Hippocampal formation (tissue), 2 donors: ENCODE measurements around the gene ENGASE.
"Not testable (repeated sequence)": the region's sequence is repeated elsewhere in the genome, so short reads cannot be mapped to it uniquely, and the experiment has no call there.

Experiments used
- DNase-seq, 2 donors: peaks; one replicate each; lab custom pipeline; 2025; lab: John Stamatoyannopoulos, UW

ENGASE gene, protein sequence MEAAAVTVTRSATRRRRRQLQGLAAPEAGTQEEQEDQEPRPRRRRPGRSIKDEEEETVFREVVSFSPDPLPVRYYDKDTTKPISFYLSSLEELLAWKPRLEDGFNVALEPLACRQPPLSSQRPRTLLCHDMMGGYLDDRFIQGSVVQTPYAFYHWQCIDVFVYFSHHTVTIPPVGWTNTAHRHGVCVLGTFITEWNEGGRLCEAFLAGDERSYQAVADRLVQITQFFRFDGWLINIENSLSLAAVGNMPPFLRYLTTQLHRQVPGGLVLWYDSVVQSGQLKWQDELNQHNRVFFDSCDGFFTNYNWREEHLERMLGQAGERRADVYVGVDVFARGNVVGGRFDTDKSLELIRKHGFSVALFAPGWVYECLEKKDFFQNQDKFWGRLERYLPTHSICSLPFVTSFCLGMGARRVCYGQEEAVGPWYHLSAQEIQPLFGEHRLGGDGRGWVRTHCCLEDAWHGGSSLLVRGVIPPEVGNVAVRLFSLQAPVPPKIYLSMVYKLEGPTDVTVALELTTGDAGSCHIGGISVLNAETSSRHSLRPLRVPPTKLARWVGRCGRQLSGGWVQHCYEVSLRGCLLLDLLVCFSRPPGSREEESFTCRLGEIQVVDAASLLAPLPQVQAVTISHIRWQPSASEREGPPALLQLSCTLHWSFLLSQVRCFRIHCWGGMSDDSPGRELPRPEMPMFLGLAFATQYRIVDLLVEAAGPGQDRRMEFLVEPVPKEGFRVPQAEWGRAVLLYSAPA

DNA sequence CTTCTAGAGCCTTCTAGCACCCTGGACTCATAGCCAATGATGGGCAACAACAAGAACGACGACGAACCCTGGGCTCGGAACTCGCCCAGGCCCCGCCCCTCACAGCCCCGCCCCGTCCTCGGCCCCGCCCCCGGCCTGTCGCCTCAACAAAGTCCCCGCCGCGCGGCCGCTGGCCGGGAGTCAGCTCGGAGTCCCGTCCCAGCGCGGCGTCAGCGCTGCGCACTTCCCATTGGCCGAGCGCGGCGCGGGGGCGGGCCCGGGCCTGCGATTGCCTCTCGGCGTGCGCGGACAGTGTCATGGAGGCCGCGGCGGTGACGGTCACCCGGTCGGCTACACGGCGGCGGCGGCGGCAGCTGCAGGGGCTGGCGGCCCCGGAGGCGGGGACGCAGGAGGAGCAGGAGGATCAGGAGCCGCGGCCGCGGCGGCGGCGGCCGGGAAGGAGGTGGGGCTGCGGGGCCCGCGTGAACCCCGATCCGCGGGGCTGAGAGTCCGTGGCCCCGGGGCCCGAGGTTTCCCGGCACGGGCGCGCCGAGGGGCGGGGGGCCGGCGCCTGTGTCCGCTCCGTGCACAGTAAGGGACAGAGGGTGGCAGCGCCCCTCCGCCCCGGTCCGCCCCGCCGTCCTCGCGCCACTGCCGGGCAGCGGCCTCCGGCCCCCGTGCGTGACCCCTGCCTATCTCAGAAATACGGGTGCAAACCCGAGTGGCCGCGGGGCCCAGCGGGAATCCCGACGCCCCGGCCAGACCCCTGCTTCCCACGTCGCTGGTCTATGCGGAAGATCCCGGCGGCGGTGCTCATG, at the start of gene ENGASE:
ENGASE (plus strand) TSS at position 176 of the 797 bp plus-strand sequence; CDS start at position 297, 121 bp downstream.
- DNase-seq: peak; percentile 91 to 94

DNA sequence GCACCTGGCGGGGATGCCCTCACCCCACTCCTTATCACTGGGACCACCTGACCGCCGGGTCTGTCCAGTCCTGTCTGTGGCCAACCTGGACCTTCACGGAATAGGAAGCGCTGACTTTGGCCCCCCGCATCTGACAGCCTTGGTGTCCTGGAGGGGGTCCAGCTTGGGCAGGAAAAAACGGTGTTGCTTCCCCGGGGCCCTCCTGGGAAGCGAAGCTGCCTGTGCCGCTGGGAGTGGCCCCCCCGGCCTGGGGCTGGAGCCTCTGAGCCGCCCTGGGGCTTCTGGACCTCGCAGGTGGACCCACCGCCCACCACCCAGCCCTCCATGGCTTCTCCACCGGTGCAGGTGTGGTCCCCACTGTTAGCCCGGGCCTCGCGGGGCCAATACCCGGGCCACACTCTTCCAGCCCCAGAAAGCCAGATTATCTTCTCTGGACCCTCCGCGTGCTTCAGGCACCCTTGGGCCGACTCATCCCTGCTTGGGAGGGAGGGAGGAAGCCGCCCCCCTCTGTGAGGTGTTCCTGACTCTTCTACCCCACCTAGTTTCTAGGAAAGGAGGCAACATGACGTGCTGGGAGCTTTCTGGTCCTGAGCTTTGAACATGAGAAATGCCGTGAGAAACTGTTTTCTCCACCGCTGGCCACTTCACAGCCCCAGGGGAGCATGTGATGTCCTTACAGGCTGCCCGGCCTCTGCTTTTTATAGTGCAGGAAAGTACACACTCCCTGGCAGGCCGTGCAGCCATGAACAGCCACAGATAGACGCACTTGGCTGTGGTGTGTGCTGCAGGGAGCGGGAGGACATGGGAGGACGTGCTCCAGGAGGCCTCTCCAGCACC, 49.5 kb upstream of the ENGASE start:
- DNase-seq: no peak

DNA sequence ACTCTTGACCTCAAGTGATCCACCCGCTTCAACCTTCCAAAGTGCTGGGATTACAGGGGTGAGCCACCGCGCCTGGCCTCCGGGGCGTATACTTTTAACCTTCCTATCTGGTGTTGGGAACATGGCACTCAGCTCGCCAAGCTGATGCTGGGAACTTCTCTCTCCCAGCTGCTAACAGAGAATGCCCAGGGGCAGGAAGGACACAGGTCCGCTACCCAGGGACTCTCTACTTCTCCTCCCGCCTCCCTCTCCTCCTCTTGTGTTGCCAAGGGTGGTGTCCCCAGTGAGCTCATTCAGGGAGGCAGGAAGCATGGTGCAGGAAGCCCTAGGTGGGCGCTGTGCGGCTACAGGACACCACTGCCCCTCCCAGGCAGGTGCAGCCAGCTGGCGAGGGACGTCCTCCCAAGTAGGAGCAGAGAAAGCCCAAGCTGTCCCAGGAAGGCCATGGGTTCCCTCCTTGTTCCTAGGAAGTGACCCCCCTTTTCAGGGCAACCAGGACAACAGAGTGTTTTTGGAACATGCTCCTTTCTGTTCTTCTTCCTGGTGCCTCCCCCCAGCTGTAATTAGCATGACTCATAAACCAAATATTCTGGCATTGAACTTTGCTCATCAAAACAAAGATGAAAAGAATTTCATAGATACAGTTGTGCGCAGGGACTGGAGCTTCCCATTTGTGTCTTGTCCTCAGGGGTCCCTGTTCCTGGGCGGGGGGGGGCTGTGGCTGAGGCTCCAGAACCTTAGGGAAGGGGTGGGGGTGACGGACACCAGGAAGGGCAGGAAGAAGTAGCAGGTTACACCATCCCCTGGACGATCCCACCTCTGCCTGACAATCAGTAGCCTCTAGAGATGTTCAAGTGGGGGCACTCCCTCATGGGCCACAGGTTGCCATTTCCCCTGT, 48.0 kb upstream of the ENGASE start:
- DNase-seq: no peak

DNA sequence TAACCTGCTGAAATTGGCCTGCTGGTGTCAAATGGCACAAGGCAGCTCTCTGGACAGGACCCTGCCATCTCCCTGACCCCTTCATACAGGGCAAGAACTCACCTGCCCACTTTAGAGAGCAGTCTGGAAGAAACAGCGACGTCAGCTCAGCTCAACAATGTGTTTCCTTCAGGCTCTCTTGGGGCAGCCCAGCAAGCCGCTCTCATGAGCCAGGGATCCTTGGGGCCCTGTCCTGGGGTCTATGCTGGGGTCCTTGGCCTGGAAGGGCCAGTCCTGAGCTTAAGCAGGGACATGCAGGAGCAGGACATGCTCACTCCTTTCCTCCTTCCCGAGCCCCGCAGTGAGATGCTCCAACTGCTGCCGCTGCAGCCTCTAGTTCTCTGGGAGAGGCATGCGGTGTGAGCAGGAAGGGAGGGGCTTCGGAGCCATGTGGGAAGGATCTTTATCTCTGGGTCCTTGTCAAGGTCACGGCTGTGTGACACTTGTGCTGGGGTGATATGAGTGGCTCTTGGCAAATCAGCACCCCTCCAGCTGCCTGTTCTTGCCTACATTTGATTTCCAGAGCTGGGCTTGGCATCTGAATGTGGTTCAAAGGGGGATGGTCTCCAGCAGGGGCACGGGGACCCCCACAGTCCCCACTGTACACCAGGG, 47.2 kb upstream of the ENGASE start:
- DNase-seq: no peak

DNA sequence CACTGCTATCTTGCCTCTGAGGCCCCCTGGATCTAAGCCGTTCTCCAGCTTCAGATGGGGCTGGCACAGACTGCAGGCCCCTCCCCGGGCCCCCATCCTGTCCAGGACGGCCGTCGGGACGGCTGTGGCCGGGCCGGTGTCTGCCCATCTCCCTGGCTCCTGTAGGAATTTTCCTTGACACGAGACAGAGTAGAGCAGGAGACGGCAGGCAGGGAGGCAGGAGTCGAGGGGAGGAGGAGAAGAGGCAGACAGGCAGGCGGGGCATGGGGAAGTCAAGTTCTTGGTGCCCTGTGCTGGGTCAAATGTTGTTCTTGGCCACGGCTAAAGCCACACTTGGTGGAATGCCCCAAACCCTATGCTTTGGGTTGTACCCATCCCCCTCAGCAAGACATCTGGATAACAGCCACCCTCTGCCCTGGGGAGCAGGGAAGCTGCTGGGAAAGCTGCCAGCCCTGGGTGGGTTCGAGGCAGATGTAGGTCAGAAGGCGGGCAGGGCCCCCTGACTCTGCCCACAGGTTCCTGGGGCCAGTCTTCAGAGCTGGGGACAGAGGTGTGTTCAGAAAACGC, 46.6 kb upstream of the ENGASE start:
- no peak for DNase-seq

DNA sequence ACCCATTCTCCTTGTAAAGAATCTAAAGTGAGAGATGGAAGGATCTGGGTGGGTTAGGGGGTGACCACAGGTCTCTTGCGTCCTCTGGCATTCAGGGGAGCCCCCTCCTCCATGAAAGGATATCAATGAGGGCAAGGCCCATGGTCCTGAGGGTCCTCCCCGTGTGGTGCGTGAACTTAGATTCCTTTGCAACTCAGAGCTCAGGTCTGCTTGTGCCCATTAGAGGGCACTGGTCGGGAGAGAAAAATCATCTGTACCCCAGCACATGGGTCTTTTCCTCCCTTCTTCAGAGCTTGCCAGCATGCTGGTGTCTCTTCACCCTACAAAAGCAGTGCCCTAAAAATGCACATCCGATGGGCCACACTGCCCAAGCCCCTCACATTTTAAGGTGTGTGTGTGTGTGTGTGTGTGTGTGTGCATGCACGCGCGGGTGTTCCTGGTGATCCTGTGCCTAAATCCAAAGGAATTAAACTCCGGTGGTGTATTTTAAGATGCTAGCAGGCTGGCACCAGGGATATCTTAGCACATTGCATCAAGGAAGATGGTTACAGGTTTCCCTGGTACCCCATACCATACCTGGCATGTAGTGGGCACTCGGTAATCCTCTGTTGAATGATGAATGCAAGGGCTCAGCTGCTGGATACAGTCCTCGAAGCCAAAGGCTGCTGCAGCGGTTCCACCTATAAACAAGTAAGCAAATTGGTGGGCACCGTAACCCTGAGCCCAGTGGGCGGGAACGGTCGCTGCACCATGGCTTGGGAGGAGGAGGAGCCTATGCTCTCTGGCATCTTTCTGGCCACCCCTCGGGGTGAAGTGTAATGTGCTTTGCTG, 45.9 kb upstream of the ENGASE start:
- no peak for DNase-seq

DNA sequence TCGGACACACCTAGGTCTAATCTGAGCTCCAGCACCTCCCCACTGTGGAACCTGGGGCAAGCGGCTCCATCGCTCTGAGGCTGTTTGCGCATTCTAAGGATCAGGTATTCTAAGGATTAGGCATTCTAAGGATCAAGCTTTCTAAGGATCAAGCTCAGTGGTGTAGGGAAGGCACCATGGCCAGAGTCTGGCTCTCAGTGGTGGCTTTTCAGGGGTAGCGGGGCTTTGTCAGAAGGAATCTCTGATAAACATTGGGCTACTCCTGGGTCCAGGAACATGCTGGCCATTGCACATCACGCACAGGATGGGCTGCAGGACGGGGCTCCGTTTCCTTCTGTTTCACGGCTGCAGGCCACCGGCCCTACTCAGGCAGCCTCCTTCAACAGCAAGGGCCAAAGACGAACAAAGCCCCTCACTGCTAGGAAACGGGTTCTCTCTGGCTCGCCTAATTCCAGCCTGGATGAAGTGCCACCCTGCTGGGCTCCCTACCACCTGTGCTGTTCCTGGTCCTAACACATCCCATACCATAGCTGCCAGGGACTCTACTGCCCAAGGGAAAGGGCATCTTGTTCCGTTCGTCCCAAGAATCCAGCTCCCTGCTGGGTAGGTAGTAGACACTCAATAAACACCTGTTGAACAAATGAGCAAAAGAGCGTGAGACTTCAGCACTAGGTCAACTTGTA, 45.2 kb upstream of the ENGASE start:
- no peak for DNase-seq

DNA sequence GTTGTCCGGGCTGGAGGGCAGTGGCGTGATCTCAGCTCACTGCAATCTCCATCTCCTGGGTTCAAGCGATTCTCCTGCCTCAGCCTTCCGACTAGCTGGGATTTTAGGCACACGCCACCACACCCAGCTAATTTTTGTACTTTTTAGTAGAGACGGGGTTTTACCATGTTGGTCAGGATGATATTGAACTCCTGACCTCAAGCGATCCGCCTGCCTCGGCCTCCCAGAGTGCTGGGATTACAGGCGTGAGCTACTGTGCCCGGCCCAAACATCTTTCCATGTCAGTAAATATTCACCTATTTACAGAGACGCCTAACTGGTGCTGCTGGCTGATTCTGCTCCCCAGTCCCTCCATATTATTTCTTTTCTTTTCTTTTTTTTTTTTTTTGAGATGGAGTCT, 44.0 kb upstream of the ENGASE start:
- not testable (repeated sequence) for DNase-seq

DNA sequence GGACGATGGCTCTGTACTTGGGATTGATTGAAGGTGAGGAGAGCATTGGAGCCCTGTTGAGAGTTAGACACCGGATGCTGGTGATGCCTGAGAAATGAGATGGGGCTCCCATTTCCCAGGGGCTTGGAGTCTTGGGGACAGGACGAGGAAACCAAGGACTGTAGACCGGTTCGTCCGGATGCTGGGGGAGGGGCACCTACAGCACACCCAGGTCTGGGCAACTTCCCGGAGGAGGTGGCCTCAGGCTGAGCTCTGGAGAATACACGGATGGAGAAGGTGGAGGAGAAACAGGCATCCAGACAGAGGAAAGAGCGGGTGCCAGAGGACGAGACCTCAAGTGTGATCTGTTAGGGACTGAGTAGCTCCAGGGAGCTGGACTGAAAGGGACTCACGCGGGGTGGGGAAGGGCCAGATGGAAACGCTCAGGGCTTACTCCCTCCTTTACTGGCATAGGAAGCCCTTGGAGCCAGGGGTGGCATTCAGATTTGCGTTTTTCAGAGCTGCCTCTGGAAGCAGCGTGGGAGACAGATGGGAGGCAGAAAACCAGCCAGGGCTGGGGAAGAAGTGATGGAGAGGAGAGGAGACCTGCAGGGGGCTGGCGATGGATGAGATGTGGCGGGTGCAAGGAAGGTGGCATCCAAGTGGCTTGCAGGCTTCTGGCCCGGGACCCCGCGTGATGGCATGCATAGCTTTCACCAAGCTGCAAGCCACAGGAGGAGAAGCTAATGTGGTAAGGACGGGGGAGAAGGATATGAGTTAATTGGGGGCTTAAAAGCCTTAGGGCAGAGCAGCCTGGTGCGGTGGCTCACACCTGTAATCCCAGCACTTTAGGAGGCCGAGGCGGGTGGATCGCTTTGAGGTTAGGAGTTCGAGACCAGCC, 42.4 kb upstream of the ENGASE start:
- DNase-seq: no peak

DNA sequence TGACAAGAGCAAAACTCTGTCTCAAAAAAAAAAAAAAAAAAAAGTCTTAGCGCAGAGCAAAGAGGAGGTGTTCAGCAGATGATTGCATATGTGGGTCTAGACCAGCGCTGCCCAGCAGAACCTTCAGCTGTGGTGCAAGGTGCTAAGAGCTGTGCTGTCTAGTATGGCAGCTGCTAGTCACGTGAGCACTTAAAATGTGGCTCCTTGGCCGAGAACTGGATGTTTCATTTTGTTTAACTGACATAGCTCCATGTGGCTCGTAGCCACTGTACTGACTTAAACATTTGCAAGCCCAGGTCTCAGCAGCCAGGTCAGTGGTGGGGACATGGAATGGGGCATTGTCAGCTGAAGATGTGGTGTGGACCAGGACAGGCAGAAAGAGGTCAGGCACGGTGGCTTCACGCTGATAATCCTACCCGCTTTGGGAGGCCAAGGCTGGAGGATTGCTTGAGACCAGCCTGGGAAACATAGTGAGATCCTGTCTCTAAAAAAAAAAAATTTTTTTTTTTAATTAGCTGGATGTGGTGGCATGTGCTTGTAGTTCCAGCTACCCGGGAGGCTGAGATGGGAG, 41.5 kb upstream of the ENGASE start:
- no peak for DNase-seq

DNA sequence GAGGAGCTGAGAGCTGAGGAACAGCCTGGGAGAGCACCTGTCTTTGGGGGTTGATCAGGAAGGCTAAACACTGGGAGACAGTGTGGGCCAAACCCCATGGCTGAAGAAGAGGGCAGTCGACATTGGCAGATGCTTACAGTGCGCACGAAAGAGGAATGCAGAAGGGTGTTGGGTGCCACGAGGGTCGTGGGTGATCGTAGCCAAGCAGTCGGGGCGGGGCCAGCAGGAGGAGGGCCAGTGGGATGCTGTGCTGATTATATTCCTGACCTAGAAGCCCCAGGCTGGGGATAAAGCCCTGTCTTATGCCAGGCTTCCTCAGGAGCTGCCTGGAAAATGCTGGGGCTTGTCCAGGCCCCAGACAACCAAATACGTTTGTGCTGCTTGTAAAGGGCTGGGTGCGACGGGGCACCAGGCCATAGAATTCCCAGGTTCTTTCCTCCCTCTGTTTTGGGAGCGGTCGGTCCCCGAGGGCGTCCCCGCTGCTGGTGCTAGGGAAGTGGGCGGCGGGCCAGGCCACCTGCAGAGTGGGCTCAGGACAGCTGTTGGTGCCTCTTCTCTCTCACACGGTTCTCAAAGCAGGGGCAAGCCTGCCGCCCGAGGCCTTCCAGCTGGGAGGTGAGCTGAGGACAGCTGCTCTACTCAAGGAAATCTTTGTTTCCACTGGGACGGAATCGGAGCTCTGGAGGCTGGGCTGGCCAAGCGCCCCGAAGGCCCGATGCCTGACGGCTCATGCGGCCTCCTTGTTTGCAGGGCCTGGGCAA, 40.7 kb upstream of the ENGASE start:
- DNase-seq: peak; percentile 50 to 73

DNA sequence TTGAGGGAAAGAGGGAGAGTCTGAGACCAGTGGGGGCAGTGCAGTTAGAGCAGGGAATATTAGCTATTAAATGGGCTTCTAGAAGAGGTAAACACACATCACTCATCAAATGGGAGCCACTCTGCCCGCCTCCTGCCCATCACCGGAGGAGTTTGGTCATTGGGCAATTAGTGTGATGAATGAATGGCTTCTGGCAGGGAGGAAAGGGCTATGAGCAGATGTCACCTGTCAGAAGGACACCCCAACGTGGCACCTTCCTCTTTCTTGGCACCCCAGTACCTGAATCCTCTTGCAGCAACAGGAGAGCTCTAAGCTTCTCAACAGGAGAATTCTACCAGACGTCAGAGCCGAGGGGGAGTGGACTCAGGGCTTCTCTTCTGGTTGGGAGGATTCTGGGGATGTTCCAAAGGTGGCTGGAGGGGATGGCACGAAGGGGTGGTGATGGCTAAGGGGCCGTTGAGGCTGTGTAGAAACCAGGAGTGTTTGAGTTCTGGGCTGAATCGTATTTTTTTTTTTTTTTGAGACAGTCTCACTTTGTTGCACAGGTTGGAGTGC, 39.6 kb upstream of the ENGASE start:
- DNase-seq: no peak

DNA sequence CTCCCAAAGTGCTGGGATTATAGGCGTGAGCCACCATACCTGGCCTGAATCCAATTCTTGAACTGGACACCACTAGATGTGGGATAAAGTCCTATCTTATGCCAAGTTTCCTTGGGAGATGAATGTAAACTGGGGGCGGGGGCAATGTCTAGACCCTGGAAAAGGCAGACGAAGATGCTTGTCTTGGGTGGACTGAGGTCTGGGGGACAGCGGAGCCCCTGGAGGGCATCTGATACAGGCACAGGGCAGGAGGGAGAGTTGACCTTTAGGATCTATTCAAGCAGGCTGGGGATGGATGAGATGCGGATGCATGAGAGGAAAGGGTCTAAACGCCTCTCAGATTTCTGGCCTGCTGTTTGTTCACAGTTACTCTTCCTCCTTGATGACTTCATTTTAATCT, 38.9 kb upstream of the ENGASE start:
- DNase-seq: no peak

DNA sequence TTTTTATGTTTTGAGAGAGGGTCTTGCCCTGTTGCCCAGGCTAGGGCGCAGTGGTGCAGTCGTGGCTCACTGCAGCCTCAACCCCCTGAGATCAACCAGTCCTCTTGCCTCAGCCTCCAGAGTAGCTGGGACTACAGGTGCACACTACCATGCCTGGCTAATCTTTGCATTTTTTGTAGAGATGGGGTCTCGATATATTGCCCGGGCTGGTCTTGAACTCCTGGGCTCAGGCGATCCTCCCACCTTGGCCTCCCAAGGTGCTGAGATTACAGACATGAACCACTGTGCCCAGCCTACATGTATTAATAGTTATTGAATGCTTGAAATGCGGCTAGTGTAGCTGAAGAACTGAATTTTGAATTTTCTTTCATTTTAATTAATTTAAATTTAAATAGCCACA, 38.4 kb upstream of the ENGASE start:
- no peak for DNase-seq

DNA sequence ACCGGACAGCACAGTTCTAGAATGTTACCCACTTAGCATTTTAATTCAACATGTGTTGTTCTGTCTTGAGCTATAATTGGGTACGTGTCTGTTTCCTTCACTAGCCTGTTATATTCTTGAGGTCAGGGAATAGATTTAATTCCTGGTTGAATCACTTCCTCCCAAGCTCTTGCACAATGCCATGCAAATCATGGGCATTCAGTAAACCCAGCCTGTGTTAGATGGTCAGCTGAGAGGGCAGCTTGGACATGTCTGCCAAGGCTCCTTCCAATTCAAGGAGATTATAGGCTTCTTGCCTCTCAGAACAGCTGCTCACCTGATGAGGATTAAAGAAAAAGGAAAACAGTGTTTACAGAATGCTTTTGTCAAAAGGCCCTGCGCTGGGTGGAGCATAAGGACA, 38.0 kb upstream of the ENGASE start:
- DNase-seq: peak in 1 of 2 donors; percentile 3
